Skeletal muscle cell (primary cell): ENCODE results near the gene NDUFA1.
"Not testable (repeated sequence)": the region's sequence is repeated elsewhere in the genome, so short reads cannot be mapped to it uniquely, and the experiment has no call there.

ENCODE experiments used
- DNase-seq: peaks from one replicate; pipeline ENCODE4 v3.0.0-alpha.2; 2010; ENCODE audit warnings: low read depth
- H3K4me3 ChIP-seq: 2 replicates; pipeline ENCODE4 v1.5.1; 2011; ENCODE audit warnings: low read depth, mild to moderate bottlenecking, control low read depth, low read length, moderate library complexity

The NDUFA1 gene

DNA sequence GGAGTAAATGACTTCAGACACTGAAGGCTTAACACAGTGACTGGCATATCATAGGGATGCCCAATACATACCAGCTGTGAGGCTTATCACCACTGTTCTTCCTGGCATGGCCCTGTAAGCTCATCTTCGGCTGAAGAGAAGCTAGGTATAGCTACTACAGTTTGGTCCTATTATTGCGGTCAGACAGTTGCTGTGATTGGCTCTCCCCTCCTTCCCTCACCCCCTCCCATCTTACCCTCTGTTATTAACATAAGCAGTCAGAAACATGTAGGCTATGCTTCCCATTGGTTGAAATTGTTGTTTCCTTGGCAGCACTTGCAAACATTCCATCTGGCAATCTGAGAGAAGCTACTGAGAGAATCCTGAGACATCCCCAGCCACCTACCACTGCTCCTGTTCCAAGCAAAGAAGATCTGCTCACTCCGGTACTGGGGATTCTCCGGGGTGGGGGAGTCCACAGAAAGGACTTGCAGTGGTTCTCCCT, 24.3 kb downstream of the NDUFA1 start, which contains the start of gene AKAP14:
Gene AKAP14, plus strand, starts transcription at position 51 of the 484 bp plus-strand sequence. CDS start 7,331 bp downstream, outside the sequence.
- DNase-seq: no peak
- H3K4me3 ChIP-seq: no peak within 1 kb of the TSS

DNA sequence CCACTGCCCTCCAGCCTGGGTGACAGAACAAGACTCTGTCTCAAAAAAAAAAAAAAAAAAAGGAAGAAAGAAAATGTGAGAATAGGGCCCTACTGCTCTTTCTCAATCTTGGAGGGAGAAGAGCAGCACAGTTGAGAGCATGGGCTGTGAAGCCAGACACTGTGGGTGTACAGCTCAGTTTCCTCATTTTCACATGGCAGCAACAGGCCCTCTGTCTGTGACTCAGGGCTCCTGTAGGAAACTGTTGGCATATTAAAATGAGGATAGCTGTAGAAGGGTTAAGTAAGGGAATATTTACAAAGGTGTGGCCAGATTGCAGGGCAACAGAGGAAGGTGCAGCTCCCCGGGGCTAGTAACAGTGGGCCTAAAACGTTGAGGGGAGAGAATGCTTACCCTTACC, 27.5 kb downstream of the NDUFA1 start:
- DNase-seq: no peak
- no peak overlapping the region for H3K4me3 ChIP-seq

DNA sequence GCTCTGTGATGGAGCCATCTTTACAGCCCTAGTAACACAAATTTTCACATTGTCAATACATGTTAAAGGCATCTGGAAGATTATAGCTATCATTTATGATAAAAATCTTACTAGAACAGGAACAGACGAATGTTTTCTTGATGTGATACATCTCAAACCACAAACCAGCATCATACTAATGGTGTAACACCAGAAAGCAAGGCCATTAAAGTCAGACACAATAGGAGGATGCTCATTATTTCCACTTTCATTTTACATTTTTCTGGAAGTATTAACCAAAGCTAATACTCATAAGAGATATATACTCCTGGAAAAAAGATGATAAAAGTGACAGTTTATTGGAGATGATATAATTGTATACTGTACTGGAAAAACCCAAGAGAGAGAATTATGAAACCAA, 29.3 kb downstream of the NDUFA1 start:
- no peak overlapping the region for H3K4me3 ChIP-seq
- no peak for DNase-seq

DNA sequence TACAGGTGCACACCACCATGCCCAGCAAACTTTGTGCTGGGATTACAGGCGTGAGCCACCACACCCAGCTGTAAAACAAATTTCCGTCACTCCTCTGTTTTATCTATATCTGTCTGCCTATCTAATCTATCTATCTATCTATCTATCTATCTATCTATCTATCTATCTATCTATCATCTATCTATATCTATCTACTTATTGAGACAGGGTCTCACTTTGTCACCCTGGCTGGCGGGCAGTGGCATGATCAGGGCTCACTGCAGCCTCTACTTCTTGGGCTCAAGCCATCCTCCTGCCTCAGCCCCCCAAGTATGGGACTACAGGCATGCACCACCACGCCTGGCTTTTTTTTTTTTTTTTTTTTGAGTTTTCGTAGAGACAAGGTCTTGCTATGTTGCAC, 44.7 kb downstream of the NDUFA1 start:
- DNase-seq: no peak
- no peak overlapping the region for H3K4me3 ChIP-seq

DNA sequence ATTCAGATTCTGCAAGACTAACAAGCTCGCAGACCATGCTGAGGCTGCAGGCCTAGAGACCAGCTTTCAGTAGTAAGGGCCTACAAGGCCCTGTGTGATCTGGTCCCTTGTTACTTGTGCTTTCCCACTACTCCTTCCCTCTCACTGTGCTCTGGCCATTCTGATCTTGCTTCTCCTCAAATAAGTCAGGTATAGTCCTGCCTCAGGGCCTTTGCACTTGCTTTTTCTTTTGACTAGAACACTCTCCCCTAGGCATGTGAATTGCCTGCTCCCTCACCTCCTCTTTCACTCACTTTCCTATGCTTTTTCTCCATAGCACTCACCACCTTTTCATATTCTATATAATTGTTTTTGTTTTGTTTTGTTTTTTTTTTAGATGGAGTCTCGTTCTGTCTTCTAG, 46.2 kb downstream of the NDUFA1 start:
- no peak for DNase-seq
- no peak overlapping the region for H3K4me3 ChIP-seq

DNA sequence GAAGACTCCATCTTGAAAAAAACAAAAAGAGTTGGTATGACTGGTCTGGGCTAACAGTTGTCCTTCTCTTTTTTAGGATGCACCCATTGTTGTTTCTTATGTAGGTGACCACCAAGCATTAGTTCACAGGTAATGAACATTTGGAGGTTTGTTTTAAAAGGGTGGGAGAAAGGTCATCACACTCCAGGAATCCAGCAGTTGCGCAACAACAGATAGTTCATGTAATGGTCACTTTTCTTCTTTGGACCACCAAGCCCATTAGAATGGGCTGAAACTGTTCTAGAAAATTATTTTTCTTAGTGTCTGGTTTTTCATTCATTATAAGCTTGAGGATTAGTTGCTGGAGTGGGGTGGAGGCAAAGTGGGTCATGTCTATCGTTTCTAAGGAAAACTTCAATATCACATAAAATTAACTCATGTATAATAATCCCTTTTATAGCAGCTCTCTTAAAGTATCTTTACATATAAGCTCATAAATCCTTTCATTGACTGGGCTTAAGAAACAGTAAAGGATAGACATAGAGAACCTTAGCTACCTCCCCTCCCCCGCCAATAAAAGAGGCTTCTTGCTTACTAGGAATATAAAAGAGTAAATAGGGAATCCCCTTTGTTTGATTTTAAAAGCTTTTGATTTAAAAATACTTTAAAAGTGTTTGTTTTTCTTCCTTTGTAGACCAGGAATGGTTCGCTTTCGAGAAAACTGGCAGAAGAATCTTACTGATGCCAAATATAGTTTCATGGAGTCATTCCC, 48.4 kb downstream of the NDUFA1 start:
- DNase-seq: no peak
- H3K4me3 ChIP-seq: no peak overlapping the region

DNA sequence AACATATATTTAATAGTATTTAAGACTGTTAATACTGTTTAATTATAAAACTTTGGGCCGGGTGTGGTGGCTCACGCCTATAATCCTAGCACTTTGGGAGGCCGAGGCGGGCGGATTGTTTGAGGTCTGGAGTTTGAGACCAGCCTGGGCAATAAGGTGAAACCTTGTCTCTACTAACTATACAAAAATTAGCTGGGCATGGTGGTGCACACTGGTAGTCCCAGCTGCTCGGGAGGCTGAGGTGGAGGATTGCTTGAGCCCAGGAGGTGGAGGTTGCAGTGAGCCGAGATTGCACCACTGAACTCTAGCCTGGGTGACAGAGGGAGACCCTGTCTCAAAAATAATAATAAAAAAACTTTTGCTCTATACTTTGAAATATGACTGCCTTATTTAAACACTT, 50.8 kb downstream of the NDUFA1 start:
- DNase-seq, H3K4me3 ChIP-seq: not testable (repeated sequence)
